OCI-LY1 (cell line): ENCODE data around the gene PTPRR.

Experiments used
- EZH2 ChIP-seq: fragments of 200-600 bp; sonication (generic), shearing (Covaris generic); IDR thresholded peaks from 2 replicates; pipeline ENCODE4 v1.8.0; 2017; ENCODE audit warnings: borderline replicate concordance, mixed run types, mild to moderate bottlenecking, antibody characterized with exemption, low read length, moderate library complexity, mixed read lengths
- TF ChIP-seq, protein P1 (sequence below): fragments of 200-600 bp; sonication (generic), shearing (Covaris generic); IDR thresholded peaks from 2 replicates; pipeline ENCODE4 v1.5.1; 2017; ENCODE audit warnings: mild to moderate bottlenecking, antibody characterized with exemption, low read length, moderate library complexity, mixed read lengths

GRCh38 chr12:70617450-70617849, 303.1 kb downstream of the PTPRR start:
- TF ChIP-seq, protein P1, sequence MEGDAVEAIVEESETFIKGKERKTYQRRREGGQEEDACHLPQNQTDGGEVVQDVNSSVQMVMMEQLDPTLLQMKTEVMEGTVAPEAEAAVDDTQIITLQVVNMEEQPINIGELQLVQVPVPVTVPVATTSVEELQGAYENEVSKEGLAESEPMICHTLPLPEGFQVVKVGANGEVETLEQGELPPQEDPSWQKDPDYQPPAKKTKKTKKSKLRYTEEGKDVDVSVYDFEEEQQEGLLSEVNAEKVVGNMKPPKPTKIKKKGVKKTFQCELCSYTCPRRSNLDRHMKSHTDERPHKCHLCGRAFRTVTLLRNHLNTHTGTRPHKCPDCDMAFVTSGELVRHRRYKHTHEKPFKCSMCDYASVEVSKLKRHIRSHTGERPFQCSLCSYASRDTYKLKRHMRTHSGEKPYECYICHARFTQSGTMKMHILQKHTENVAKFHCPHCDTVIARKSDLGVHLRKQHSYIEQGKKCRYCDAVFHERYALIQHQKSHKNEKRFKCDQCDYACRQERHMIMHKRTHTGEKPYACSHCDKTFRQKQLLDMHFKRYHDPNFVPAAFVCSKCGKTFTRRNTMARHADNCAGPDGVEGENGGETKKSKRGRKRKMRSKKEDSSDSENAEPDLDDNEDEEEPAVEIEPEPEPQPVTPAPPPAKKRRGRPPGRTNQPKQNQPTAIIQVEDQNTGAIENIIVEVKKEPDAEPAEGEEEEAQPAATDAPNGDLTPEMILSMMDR = no peak
- no peak for TF ChIP-seq EZH2
